PFSK-1 (cell line): ENCODE data around the gene MRAS.

ENCODE experiments used
- POLR2AphosphoS5 ChIP-seq: IDR thresholded peaks from 2 replicates; pipeline ENCODE4 v1.6.1; 2012; ENCODE audit warnings: low read depth, mild to moderate bottlenecking, control low read depth, low read length, moderate library complexity
- REST ChIP-seq, 2 experiments: IDR thresholded peaks; 2 replicates each; pipeline versions ENCODE4 v1.6.1 to v1.8.0; 2011 to 2012; ENCODE audit warnings: low read depth in 2 of 2, low read length in 2 of 2, control low read depth in 1 of 2, inconsistent platforms in 1 of 2, mild to moderate bottlenecking in 1 of 2, moderate library complexity in 1 of 2; ENCODE audit not compliant: insufficient read depth in 1 of 2
- SIN3A ChIP-seq: IDR thresholded peaks from 2 replicates; pipeline ENCODE4 v1.6.1; 2012; ENCODE audit warnings: mild to moderate bottlenecking, low read length, moderate library complexity, borderline replicate concordance; ENCODE audit not compliant: insufficient read depth

GRCh38 chr3:138355071-138355470 lies 6.7 kb downstream of the MRAS start:
- no peak for TF ChIP-seq POLR2AphosphoS5
- no peak for TF ChIP-seq REST (IDR thresholded peaks at IDR 0.05; ENCODE audit: insufficient read depth in 1 of 2, low read depth in 2 of 2, low read length in 2 of 2)
- TF ChIP-seq SIN3A: no peak
